ENCODE measurements around the gene HPCAL1.

The HPCAL1 gene

DNA sequence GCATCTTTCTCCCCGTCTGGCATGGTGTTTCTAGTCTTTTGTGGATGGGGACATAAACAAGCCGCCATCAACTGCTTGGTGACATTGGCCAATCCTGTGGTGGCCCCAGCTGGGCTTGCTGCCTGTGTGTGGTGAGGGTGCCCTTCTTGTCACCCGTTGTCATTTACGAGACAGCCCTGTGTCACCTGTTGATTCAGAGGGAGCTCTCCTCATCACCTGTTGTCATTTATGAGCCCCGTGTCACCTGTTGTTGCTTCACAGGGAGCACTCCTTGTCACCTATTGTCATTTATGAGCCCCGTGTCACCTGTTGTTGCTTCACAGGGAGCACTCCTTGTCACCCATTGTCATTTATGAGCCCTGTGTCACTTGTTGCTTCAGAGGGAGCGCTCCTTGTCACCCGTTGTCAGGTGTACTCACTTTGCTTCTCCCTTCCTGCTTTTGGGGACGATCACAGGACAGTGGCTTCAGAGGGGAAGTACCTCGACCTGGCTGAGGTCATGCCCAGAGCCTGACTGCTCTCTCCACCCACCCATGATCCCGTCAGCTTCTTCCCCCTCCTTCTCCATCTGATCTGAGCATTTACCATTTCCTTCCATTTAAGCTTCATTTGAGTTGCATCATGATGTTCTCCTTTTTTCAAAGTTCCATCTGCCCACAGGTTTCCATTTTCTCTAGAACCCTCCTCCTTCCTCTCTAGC is 29.1 kb downstream of the HPCAL1 start:
- FAIRE-seq: no peak

DNA sequence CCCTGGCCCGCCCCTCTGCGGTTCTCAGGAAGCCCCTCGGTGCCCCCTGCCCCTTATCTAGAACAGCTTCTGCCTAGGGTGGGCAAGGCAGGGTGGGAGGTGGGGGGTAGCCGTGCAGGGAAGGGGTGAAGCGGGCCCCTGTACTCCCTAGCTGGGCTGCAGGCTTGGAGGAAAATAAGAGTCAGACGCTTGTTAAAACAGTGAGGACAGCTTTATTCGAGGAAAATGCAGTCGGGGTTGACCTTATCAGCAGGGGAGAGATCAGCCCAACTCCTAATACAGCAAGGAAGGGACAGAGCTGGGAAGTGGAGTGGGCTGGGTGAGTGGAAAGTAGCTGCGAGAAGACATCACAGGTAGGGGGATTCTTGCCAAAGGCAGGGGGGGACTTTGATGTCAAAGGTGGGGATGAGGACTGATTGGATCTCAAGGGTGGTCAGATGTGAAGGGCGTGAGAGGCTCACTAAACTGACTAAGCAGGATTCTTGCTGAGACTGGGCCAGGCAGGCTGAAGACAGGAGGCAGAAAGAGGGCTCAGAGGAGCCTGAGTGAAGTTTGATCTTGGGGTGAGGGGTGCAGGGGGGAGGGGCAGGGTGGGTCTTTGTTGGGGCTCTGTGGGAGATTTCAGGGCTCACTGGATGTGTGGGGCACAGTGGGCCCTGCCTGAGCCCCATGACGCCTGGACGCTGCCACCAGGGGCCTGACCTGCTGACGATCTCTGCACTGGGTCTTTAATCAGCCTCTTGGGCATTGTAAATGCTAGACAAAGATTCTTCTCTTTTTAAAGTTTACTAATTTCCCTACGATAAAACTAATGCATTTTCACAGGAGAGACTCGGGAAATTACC is 29.9 kb downstream of the HPCAL1 start:
- DNase-seq (ENCODE audit: insufficient read length, low spot score) (no peak), FAIRE-seq (no peak)

More for the DNA sequence above, 29.1 kb downstream of the HPCAL1 start:
- DNase-seq (ENCODE audit: insufficient read length, low spot score): no peak

DNA sequence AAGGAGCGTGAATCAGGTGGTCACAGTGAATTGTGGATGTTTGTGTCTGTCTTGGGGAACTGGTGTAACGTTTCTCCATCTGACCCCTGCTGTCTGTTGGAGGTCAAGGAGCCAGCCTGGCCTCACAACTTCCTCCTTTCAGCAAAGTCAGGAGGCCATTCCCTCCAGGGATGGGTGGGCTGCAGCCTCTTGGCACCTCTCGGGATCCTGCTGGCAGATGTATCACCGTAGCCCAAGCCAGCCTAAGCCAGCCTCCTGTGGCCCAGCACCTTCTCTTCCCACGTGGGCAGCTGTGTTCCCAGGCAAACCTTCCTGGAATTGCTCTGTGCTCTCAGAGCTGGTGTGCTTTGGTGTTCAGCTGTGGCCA is 30.5 kb downstream of the HPCAL1 start:
- DNase-seq (ENCODE audit: insufficient read length, low spot score) (no peak), FAIRE-seq (no peak)

DNA sequence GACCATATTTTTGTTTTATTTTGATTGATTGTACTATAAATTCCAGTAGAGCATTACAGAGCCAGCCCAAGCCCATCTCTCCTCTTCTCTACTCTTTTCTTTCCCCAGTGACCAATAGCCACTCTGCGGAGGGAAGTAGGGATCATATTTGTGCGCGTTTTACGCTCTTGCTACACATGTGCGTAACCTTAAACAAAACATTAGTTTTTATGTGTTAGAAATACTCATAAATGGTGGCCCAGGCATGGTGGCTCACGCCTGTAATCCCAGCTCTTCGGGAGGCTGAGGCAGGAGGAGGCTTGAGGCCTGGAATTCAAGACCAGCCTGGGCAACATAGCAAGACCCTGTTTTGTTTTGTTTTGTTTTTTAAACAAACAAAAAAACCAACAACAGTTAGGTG is 31.3 kb downstream of the HPCAL1 start:
- no peak for DNase-seq (ENCODE audit: insufficient read length, low spot score)
- no peak for FAIRE-seq

DNA sequence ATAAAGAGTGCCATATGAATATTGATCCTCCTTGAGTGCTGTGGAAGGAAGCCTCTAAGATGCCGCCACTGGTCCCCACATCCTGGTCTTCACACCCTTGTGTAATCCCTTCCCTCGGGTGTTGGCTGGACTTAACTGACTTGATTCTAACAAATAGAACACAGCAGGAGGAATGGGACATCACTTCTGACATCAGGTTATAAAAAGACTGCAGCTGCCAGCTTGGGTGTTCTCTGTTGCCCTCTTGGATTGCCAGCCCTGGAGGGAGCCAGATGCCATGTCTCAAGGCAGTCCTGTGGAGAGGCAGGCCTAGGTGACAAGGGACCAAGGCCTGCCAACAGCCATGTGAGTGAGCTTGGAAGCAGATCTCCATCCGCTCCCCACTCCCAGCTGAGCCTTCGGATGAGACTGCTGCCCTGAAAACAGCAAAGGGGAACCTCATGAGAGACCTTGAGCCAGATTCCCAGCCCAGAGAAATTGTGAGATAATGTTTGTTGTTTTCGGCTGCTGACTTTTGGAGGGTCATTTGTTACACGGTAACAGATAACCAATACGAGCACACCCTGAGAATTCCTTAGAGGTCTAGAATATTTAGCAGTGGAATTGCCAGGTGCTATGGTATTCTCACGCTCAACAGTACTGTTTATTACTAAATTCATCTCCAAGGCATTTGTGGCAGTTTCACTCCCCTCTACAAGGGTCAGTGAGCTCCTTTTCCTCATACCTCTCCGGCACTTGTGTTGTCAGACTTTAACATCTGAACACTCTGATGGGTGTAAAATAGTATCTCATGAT is 32.5 kb downstream of the HPCAL1 start:
- FAIRE-seq (no peak), DNase-seq (ENCODE audit: insufficient read length, low spot score) (no peak)

DNA sequence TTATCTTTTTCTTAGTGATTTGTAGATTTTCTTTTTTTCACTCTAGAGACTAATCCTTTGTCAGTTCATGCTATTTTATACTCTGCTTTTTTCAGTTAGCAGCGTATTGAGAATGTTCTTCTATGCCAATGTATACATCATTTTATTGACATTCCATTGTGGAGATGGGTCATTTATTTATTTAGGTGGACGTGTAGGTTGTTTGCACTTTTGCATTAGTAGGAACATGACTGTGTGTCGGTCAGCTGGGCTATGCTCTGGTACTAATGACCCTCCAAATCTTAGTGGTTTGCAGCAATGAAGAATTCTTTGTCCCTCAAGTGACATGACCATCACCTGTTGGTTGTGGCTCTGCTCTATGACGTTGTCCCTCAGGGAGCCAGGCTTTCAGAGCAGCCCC is 33.6 kb downstream of the HPCAL1 start:
- DNase-seq (ENCODE audit: insufficient read length, low spot score) (no peak), FAIRE-seq (no peak)

DNA sequence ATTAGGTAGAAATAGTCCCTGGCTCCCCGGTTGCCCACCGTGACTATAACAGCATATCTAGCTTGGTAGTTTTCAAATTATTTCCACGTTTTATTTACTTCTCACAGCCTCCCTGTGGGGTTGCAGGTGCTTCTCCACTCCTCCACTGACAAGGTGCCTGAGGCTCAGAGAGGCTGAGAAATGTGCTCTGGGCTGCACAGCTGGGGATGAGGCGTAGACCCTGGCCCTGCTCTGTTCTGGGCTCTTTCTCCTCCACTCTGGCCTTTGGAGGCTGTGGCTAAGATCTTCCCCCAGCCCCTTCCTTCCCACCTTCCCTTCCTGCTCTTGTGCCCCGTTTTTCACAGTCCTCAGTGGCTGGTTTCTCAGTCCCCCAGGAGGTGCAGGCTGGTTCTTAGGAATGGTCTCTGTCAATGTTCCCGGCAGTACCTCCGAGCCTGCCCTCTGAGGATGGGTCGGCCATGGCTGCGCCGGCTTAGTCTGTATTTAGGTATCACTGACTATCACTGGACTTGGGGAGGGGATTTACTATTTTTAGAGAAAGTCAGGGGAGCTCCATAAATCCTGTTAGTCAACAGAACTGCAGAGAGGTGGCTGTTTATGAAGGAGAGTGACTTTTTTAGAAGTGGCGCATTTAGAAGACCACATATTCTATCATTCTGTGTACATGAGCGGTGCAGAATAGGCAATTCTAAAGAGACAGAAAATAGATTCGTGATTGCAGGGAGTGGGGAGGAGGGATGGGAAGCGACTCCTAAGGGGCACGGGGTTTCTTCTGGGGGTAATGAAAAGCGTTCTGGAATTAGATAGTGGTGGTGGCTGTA is 35.0 kb downstream of the HPCAL1 start:
- DNase-seq (ENCODE audit: insufficient read length, low spot score): no peak
- FAIRE-seq: no peak

DNA sequence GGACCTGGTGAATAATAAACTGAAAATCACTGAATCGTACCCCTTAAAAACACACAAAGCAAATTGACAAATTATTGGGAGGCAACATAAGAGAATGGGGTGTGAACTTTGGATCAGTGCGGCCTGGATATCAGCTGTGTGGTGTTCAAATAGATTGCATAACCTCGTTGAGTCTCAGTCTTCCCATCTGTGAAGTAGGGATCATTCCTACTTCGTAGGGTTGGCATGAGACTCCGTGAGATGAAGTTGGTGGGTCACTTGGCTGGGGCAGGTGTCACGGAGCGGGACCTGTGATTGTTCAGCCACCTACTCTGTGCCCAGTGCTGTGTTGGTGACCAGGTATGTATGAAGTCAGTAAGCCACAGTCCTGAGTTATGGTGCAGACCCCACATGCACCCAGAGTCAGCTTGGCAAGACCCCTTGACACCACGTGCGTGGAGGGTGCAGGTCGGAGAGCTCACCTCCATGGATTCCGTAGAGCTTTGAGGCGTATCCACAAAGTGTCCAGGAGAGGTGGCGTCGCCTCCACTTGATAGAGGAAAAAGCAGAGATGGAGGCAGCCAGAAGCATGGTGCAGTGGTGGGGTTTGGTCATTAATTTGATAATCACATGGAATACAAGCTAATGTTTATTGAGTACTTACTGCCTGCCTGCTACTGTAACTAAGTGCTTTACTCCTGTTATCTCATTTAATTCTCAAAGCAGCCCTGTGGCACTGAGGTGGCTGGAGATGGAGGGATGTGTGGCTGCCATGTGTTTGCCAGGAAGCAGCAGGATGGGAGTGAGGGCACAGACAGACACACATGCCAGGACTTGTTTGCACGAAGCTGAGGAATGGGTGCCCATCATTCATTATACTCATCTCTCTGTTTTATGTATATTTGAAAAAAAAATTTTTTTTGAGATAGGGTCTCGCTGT is 35.8 kb downstream of the HPCAL1 start:
- FAIRE-seq (no peak), DNase-seq (ENCODE audit: insufficient read length, low spot score) (no peak)

DNA sequence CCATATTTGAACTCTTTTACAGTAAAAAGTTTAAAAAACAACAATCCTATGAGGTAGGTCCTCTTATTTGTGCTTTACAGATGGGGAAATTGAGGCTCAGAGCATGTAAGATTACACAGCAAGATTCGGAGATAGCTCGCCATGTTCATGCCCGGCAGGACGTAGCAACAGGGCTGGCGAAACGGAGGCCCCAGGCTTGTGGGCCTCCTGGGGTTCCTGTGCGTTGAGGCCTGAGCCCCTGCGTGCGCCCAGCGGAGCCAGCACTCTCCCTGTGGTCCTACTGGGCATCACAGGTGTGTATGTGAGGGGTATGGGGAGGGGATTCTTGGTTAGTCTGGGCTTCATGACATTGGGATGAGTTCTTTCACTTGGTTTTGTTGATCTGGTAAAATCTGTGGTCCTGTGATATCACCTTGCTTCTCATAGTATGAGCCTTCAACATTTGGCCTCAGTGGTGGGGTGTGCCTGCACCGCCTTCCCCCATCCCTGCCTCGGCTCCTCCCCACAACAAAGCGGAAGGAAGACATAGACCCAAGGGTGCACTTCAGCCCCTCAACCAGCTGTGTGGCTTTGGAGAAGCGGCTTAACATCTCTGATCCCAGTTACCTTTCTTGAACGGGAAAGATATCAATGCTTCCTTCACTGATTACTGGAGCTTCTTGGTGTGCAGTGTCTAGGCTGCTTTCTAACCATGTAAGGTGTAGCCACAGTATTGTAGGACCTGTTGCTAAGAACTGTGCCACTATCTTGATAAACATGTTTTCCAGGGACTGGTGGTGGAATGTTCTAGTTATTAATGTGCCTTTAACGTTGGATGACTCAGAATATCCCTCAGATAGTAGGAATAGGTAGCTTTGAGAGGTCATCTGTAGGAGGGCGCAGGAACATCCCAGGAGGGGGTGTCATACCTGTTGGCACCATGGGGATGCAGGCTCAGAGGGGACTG is 37.2 kb downstream of the HPCAL1 start:
- DNase-seq (ENCODE audit: insufficient read length, low spot score) (no peak), FAIRE-seq (no peak)

DNA sequence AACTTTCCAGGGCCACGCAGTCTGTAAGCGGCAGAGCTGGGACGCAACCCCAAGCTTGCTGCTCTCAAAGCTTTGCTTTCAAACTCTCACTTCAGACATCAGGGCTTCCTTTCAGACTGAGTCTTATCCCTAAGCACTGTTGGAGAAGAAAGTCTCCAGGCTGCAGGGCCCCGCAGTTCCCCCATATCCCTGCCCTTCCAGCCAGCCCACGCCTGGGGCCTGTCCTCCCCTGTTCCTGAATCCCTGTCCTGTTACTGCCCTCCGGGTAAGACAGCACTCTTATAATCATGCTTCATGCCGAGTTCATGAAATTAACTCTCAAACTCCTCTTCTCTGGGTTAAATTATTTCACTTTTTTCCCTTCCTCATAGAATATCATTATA is 37.9 kb downstream of the HPCAL1 start:
- DNase-seq (ENCODE audit: insufficient read length, low spot score) (no peak), FAIRE-seq (no peak)

DNA sequence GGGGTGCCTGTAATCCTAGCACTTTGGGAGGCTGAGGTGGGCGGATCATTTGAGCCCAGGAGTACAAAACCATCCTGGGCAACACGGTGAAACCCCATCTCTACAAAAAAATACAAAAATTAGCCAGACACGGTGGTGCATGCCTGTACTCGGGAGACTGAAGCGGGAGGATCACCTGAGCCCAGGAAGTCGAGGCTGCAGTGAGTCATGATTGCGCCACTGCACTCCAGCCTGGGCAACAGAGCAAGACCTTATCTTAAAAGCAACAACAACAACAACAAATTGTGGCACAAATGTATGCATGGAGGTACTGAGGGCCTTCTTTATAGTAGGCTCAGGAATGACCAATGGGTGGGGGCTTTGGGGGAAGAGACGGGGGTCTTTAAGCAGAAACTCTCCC is 38.5 kb downstream of the HPCAL1 start:
- FAIRE-seq: no peak
- no peak for DNase-seq (ENCODE audit: insufficient read length, low spot score)

DNA sequence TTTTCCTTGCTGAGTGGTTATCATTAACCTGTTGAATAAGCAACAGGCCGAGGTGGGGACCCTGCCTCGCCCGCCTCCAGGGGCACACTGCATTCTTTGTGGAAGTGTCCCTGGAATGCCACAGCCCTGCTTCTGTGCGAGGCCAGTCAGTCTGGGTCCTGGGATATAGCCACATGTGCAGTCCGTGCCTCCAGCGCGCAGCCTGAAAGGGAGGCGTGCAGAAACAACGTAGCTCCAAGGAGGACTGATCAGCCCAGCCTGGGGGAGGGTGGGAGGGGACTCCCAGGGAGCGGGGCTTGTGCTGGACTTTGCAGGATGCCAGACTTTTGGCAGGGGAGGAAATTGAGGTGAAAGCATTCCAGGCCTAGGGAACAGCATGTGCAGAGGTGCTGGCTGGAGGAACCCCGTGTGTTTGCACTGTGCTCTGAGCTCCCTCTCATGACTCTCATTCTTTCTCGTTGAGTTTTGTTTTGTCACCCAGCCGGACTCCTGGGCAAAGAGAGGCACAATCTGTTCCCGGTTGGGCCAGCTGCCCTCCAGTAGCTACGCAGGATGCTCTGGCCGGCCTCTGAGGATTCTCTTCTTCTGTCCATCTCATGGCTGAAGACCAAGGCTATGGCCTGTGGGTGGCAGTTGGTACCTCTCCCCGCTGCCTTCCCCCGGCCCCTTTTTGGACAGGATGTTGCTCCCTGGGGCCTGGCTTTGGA is 39.7 kb downstream of the HPCAL1 start:
- no peak for FAIRE-seq
- DNase-seq (ENCODE audit: insufficient read length, low spot score): no peak

DNA sequence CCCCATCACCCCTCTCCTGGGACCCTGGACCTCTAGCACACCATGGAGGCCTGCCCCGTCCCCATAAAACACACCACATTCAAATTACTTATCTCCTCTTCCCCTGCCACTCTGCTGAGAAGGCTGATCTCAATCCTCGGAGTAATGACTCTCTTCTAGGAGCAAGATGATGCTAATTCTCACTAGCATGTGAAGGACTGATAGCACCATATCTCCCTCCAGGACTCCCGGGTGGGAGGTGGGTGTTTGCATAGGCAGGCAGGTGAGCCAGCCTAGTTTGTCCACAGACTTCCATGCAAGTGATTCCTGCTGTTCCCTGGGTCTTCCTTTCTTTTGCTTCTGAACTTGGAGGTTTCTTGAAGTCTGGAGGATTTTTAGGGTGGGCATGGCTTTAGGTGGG is 40.5 kb downstream of the HPCAL1 start:
- no peak for DNase-seq (ENCODE audit: insufficient read length, low spot score)

DNA sequence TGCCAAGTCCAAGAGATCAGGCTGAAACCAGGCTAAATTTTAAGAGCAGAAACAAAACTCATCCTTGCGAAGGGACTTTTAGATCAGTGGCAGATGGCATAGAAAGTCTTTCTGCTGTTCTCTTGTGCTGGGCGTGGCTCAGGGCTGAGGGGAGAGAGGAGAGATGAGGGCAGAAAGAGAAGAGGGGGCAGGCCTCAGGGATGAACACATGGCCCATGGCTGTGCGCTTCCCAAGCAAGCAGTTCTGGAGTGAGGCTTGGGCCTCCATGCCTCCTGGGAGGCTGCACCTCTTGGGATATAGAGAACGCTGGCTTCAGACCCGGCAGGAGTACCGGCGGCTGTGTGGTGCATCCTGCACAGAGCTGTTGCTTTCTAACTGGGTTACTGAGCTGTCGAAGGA is 41.0 kb downstream of the HPCAL1 start:
- DNase-seq (ENCODE audit: insufficient read length, low spot score): no peak
- no peak for FAIRE-seq

More for the DNA sequence above, 40.5 kb downstream of the HPCAL1 start:
- FAIRE-seq: no peak

DNA sequence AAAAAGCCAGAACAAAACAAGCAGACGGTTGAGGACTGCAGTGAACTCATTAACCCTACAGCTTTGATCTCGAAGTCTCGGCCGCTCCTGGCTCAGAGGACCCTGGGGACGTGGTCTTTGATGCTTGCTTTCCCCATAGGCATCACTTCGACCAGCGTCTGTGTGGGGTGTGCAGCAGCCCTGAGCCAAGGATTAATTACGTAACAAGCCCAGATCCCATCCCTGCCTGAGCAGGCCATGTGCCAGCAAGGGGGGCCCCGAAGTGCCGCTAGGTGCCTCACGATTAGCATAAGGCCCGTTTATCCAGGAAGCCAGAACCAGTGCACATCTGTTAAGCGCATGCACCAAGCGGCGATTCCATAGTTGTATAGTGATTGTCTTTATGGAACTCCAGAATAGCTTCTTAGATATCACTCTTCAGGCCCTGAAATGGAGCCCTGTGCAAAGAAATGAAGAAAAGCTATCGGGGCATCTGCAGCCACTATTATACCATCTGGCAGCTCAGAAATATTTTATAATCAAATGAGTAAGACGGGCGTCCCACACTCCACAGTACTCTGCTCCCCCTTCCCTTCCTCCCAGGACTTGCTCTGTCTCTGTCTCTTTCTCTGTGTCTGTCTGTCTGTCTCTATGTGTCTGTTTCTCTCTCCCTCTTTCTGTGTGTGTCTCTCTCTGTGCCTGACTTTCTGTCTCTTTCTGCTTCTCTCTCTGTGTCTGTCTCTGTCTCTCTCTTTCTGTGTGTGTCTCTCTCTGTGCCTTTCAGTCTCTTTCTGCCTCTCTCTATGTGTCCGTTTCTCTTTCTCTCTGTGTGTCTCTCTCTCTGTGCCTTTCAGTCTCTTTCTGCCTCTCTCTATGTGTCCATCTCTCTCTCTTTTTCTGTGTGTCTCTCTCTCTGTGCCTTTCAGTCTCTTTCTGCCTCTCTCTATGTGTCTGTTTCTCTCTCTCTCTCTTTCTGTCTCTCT is 41.7 kb downstream of the HPCAL1 start:
- DNase-seq (ENCODE audit: insufficient read length, low spot score): no peak
- no peak for FAIRE-seq

DNA sequence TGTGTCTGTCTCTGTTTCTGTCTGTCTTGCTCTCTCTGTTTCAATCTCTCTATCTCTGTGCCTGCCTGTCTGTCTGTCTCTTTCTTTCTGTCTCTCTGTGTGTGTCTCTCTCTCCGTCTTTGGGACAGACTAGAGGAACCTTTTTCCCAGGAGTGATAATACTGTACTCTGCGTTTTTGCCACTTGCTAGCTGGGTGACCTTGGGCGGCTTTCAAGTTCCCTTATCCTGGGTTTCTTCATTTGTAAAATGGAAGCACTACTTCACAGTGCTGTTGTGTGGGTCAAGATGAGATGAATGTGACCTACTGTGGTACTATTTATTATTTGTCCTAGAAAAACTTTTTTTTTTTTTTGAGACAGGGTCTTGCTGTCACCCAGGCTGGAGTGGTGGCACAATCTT is 42.4 kb downstream of the HPCAL1 start:
- FAIRE-seq (no peak), DNase-seq (ENCODE audit: insufficient read length, low spot score) (no peak)

DNA sequence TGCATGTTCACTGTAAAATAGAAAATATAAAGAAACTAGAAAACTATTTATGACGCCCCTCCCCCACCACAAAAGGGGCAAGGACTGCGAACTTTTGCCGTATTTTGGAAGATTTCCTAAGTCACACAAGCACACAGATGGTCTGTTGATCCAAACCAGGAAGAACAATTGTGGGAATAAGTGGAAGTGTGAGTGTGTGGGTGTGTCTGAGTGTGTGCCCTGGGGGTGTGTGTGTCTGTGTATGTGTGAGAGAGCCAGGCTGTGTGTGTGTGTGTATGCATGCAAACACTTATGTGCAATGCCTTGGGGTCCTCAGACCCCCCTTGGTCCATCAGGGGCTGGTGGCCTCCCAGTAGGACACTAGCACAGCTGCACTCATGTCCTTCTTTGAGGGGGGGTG is 43.1 kb downstream of the HPCAL1 start:
- DNase-seq (ENCODE audit: insufficient read length, low spot score): no peak
- no peak for FAIRE-seq
